Chondrocyte (in vitro differentiated cells): Measurements from ENCODE around the gene DNAJC2. TPM values are rescaled to one million over a fixed set of nuclear protein-coding genes. Genes with fewer than 3 reads are reported as not detected.

Experiments
- DNase-seq: peaks from one replicate; pipeline ENCODE4 v3.0.0; 2021; ENCODE audit warnings: mixed read lengths, low spot score
- H3K27ac Mint-ChIP-seq: one replicate; pipeline ENCODE4 v1.8.0; 2021; ENCODE audit warnings: mild to moderate bottlenecking, moderate library complexity, mixed read lengths; ENCODE audit not compliant: unreplicated experiment
- H3K27me3 Mint-ChIP-seq: 2 replicates; pipeline ENCODE4 v1.8.0; 2021; ENCODE audit warnings: low read depth, mixed read lengths
- H3K36me3 Mint-ChIP-seq: 2 replicates; pipeline ENCODE4 v1.8.0; 2021; ENCODE audit warnings: low read depth, mixed read lengths
- H3K4me1 Mint-ChIP-seq: 2 replicates; pipeline ENCODE4 v1.8.0; 2021; ENCODE audit warnings: low read depth, mild to moderate bottlenecking, mixed read lengths
- H3K4me3 Mint-ChIP-seq: one replicate; pipeline ENCODE4 v1.8.0; 2021; ENCODE audit warnings: mild to moderate bottlenecking, moderate library complexity, mixed read lengths; ENCODE audit not compliant: unreplicated experiment
- H3K9me3 Mint-ChIP-seq: 2 replicates; pipeline ENCODE4 v1.8.0; 2021; ENCODE audit warnings: low read depth, mixed read lengths
- CTCF ChIP-seq: fragments of 200-600 bp; sonication (generic); IDR thresholded peaks from 2 replicates; pipeline ENCODE4 v1.5.0; 2021; ENCODE audit warnings: antibody characterized with exemption, mild to moderate bottlenecking, moderate library complexity
- long read RNA-seq: library from polyadenylated mRNA; stranded (forward); transcript quantifications from one replicate; pipeline ENCODE4 v2.0.0, GENCODE V29; 2021
- total RNA-seq: library from RNA; stranded (reverse); gene quantifications from 3 replicates; pipeline ENCODE4 v1.2.1, GENCODE V29; 2021

The DNAJC2 gene
- total RNA-seq = 17.6 to 26.9 TPM (median 18.3 TPM) in 3 replicates
- long read RNA-seq, transcript DNAJC2-203 (17 exons, 2,167 nt) = major isoform, 22 of 34 reads
- long read RNA-seq, partial matches to known transcripts = 3 of 34 reads
- long read RNA-seq, other reads (novel, unspliced or antisense) = 9 of 34 reads

DNA sequence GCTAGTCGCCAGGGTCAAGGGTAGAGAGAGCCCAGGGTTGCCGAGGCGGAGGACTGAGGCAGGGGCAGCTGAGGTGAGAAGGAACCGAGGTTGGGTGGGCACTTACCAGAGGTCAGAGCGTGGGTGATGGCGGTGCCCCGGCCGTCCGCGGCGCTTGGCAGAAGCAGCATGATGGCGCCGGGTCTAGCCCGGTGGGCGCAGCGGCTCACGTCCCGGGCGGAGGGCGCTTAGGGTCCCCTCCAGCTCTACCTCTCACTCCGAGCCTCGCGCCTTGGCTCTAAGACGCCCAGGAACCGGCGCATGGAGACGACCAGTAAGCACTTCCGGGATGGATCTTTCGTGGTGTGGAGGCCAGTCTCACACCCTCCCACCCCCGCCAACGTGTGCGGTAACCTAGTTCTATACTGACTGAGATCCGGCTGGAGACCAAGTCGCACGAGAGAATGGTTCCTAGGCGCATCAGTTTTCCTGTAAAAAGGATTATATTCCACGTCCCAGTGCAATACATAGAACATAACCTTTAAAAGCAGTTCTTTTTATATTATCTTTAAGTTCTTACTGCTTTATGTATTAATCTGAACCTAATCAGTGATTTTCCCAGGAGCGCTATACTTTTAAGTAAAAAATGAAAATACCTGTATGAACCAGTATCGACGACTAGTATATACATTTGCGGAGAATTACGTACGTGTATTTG, at the start of gene DNAJC2:
TSS of gene DNAJC2 (minus strand) at position 315 of the 697 bp plus-strand sequence. CDS start at position 170, 145 bp downstream.
- H3K9me3 Mint-ChIP-seq = no peaks in the 10 kb centered on the region
- no peak for TF ChIP-seq CTCF
- H3K4me3 Mint-ChIP-seq = peak within 1 kb of the TSS; percentile 92
- peaks cover 51% of the 10 kb centered on the region for H3K4me1 Mint-ChIP-seq
- H3K27me3 Mint-ChIP-seq = no peaks in the 10 kb centered on the region
- peaks cover 13% of the 10 kb centered on the region for H3K36me3 Mint-ChIP-seq
- peak; percentile 94 for DNase-seq
- H3K27ac Mint-ChIP-seq = peak within 1 kb of the TSS; percentile 97

DNA sequence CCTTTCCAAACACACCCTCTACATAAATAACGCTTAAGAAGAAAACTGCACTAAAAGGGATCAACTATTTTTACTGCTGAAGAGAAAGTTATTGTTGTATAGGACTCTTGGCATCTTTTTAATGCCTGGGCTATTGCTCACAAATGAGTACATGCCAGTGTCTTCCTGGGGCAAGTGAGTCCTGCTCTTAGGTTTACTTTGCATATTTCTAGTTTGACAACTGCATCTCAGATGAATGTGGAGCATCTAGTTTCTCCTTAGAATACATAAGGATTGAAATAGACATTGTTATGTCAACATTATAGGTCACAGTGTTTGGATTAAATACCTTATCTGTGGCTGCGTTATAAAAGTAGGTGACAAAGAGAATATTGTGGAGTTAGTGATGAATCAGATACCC, 47.4 kb upstream of the DNAJC2 start:
- no peak for TF ChIP-seq CTCF
- no peak overlapping the region for H3K27ac Mint-ChIP-seq
- no peak for DNase-seq
- no peaks in the 10 kb centered on the region for H3K4me1 Mint-ChIP-seq
- H3K27me3 Mint-ChIP-seq = peaks cover 11% of the 10 kb centered on the region
- no peaks in the 10 kb centered on the region for H3K36me3 Mint-ChIP-seq
- no peaks in the 10 kb centered on the region for H3K9me3 Mint-ChIP-seq
- no peak overlapping the region for H3K4me3 Mint-ChIP-seq

GRCh38 chr7:103391150-103391549, 46.6 kb upstream of the DNAJC2 start:
- Mint-ChIP-seq H3K9me3 (no peaks in the 10 kb centered on the region), H3K4me1 (no peaks in the 10 kb centered on the region), H3K27ac (no peak overlapping the region)

GRCh38 chr7:103389263-103389662, 44.7 kb upstream of the DNAJC2 start:
- H3K4me1 Mint-ChIP-seq = no peaks in the 10 kb centered on the region

More at GRCh38 chr7:103391150-103391549, 46.6 kb upstream of the DNAJC2 start:
- no peak for DNase-seq
- H3K4me3 Mint-ChIP-seq = no peak overlapping the region
- no peaks in the 10 kb centered on the region for H3K36me3 Mint-ChIP-seq
- no peak for TF ChIP-seq CTCF
- peaks cover 9% of the 10 kb centered on the region for H3K27me3 Mint-ChIP-seq

More at GRCh38 chr7:103389263-103389662, 44.7 kb upstream of the DNAJC2 start:
- no peaks in the 10 kb centered on the region for H3K9me3 Mint-ChIP-seq
- no peaks in the 10 kb centered on the region for H3K36me3 Mint-ChIP-seq
- H3K27me3 Mint-ChIP-seq = peaks cover 11% of the 10 kb centered on the region
- H3K27ac Mint-ChIP-seq = no peak overlapping the region
- H3K4me3 Mint-ChIP-seq = no peak overlapping the region
- no peak for TF ChIP-seq CTCF
- DNase-seq = no peak
